Right lobe of liver (tissue), 6 donors: Measurements from ENCODE around the gene CDH23. TPM values are rescaled to one million over a fixed set of nuclear protein-coding genes. Genes with fewer than 3 reads are reported as not detected.

Source experiments
- ATAC-seq, 4 donors: fragments of 200-7000 bp; cut with Tn5 transposase; one replicate each; pipeline ENCODE4 v1.9.1; 2020; ENCODE audit warnings: mild to moderate bottlenecking in 4 of 4, moderate library complexity in 4 of 4
- DNase-seq, 3 donors: peaks; one replicate each; pipeline ENCODE4 v3.0.0-alpha.2; 2020
- H3K27ac ChIP-seq, 3 donors: fragments of 200-600 bp; one replicate each; pipeline ENCODE4 v1.8.0; 2022
- H3K27me3 ChIP-seq, 2 donors: fragments of 200-600 bp; one replicate each; pipeline ENCODE4 v1.8.0; 2022
- H3K36me3 ChIP-seq, 4 donors: fragments of 200-600 bp; sonication (generic) in 1 of 4; one replicate each; pipeline versions ENCODE4 v1.5.1 to v1.8.0; 2017 to 2022; ENCODE audit warnings: control low read depth in 1 of 4
- H3K4me1 ChIP-seq, 4 donors: fragments of 200-600 bp; sonication (generic) in 1 of 4; one replicate each; pipeline versions ENCODE4 v1.5.1 to v1.8.0; 2017 to 2022; ENCODE audit warnings: control low read depth in 1 of 4
- H3K4me3 ChIP-seq, 3 donors: fragments of 200-600 bp; one replicate each; pipeline ENCODE4 v1.8.0; 2022
- H3K9me3 ChIP-seq, 4 donors: fragments of 200-600 bp; sonication (generic) in 1 of 4; one replicate each; pipeline versions ENCODE4 v1.5.1 to v1.8.0; 2017 to 2022; ENCODE audit warnings: control low read depth in 1 of 4
- POLR2A ChIP-seq: fragments of 450-650 bp; IDR thresholded peaks from one replicate; pipeline ENCODE4 v1.6.1; 2017; ENCODE audit warnings: antibody characterized with exemption, mild to moderate bottlenecking
- WGBS: methylation state at CpG from one replicate; pipeline ENCODE4 v1.1.6; 2018; ENCODE audit warnings: low coverage, low lambda C conversion rate; ENCODE audit not compliant: insufficient coverage; ENCODE audit errors: missing lambda C conversion rate; 5-methylcytosine and 5-hydroxymethylcytosine counted together
- intact Hi-C, 2 donors: fragments of 100-400 bp; cut with DNase I; formaldehyde crosslinking; loops; one replicate each; pipeline versions ENCODE4 v1.11.2 to v1.14.1; 2022
- total RNA-seq, 6 experiments: library from RNA; depleted of rRNA in 2 of 6; stranded (reverse); fragments of >200 nt in 2 of 6; fragmentation: NEBNext Ultra II Directional in 3 of 6; extraction: Animal tissue kit (Norgen Biotek cat#: 25700) in 3 of 6; gene quantifications; one replicate each; pipeline versions ENCODE4 v1.1.0 to v1.2.4, GENCODE V29; 2016 to 2023
- TF ChIP-seq, protein P1 (sequence below), 4 donors: fragments of 200-600 bp in 3 of 4; fragments of 450-650 bp in 1 of 4; IDR thresholded peaks; one replicate each; pipeline versions ENCODE4 v1.5.1 to v1.8.0; 2016 to 2022; ENCODE audit warnings: antibody characterized with exemption in 4 of 4, mild to moderate bottlenecking in 2 of 4
- donor health status: DM: no; HTN: yes; CAD: no.
- donor health status: DM: no; HTN: no; CAD: no.
- donor health status: DM: no; HTN: no; CAD: no.
- donor health status: DM: no; HTN: yes; CAD: no.
- donor health status: DM: no; HTN: yes; CAD: no.

Gene CDH23
- total RNA-seq, 6 experiments from 2014 or later = 3.3 to 19.7 (median 6.3) TPM

DNA sequence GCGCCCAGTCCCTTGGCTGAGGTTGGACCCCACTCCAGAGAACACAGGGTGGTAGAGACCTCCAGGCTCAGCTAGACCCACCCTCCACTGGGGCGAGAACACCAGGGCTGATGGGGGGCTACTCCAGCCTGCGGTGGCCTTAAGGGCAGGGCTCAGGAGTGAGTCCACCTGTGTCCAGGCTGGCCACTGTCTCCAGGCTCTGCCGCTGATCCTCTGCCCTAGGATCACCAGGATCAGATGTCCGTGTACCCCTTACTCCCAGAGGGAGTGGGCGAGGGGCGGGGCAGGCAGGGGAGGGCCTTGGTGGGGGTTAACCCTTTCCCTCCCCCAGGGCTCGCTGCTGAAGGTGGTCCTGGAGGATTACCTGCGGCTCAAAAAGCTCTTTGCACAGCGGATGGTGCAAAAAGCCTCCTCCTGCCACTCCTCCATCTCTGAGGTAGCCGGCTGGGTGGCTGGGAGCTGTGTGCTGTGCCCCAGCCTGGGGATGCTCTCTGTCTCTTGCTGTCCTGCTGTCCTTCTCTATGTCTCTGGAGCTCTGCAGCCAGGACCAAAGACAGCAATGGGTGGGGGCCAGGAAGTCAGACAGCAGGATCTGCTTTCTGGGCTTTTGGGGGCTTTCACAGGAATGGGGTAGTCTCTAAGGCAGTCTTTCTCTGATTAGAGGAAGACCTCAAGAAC is 416.3 kb downstream of the CDH23 start:
- 38% methylated on average over 1 of the region's 11 CpGs for WGBS
- ATAC-seq (peak; percentile 6 to 21 (median 14)), DNase-seq (no peak)
- Histone ChIP-seq H3K27ac (no peak overlapping the region), H3K4me1 (no peaks in the 10 kb centered on the region), H3K27me3 (no peaks in the 10 kb centered on the region), H3K36me3 (peaks cover 0 to 29% (median 17%) of the 10 kb centered on the region in 4 donors), H3K9me3 (no peaks in the 10 kb centered on the region), H3K4me3 (no peak overlapping the region)
- intact Hi-C loops = loop anchor here (10.0 kb wide), 4 partner anchors 82 to 508 kb away; partner anchors contain the start of genes CDH23 (in 1 of the 2) and SLC29A3 (in 1 of the 2)
- TF ChIP-seq POLR2A = no peak
- TF ChIP-seq, protein P1, sequence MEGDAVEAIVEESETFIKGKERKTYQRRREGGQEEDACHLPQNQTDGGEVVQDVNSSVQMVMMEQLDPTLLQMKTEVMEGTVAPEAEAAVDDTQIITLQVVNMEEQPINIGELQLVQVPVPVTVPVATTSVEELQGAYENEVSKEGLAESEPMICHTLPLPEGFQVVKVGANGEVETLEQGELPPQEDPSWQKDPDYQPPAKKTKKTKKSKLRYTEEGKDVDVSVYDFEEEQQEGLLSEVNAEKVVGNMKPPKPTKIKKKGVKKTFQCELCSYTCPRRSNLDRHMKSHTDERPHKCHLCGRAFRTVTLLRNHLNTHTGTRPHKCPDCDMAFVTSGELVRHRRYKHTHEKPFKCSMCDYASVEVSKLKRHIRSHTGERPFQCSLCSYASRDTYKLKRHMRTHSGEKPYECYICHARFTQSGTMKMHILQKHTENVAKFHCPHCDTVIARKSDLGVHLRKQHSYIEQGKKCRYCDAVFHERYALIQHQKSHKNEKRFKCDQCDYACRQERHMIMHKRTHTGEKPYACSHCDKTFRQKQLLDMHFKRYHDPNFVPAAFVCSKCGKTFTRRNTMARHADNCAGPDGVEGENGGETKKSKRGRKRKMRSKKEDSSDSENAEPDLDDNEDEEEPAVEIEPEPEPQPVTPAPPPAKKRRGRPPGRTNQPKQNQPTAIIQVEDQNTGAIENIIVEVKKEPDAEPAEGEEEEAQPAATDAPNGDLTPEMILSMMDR (IDR thresholded peaks at IDR 0.05) = no peak

DNA sequence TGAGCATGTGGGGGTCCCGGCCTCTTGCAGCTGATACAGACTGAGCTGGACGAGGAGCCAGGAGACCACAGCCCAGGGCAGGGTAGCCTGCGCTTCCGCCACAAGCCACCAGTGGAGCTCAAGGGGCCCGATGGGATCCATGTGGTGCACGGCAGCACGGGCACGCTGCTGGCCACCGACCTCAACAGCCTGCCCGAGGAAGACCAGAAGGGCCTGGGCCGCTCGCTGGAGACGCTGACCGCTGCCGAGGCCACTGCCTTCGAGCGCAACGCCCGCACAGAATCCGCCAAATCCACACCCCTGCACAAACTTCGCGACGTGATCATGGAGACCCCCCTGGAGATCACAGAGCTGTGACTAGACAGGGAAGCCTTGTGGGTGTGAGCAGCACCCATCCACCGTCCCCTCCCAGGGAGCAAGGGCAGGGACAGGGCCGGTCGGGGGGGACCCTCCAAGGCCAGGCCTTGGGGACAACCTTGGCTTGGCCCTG is 418.2 kb downstream of the CDH23 start:
- H3K27ac ChIP-seq = no peak overlapping the region
- no peaks in the 10 kb centered on the region for H3K9me3 ChIP-seq
- DNase-seq (no peak), ATAC-seq (no peak)
- intact Hi-C loops = loop anchor here (10.0 kb wide), 4 partner anchors 80 to 510 kb away; partner anchors contain the start of genes CDH23 (in 1 of the 2) and SLC29A3 (in 1 of the 2)
- H3K36me3 ChIP-seq = peaks cover 0 to 48% (median 30%) of the 10 kb centered on the region in 4 donors
- no CpG with 5 or more reads among the region's 26 CpGs for WGBS
- H3K27me3 ChIP-seq = no peaks in the 10 kb centered on the region
- H3K4me1 ChIP-seq = no peaks in the 10 kb centered on the region
- no peak overlapping the region for H3K4me3 ChIP-seq
- TF ChIP-seq, protein P1 (IDR thresholded peaks at IDR 0.05) = no peak
- no peak for TF ChIP-seq POLR2A

DNA sequence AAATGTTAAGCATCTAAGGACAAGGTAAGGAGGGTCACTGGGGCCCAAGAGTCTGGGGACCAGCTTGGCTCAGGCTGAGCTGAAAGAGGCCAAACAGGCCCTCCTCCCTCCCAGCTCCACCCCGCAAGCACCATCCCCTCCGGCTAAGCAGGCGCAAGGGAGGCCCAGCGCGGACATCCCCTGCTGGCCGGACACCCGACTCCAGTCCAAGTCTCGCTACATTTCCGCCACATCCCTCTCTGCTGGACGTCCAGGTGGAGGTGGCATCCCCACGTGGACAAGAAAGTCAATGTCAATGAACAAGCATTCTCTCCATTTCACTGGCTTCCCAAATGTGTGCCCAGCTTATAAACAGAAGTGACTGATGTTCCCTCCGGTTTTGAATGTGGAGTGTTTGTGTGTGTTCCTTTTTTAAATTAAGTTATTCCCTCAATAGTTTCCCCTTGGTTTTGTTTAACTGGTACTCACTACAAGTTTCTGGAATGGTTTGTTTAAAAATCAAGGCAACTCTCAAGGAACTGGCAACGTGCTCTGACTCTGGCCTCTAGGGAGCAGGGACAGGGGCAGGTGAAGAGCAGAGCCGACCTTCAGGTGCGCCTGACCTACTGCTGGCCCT is 418.9 kb downstream of the CDH23 start:
- H3K27me3 ChIP-seq = no peaks in the 10 kb centered on the region
- TF ChIP-seq, protein P1 (IDR thresholded peaks at IDR 0.05) = no peak
- no peak for TF ChIP-seq POLR2A
- H3K27ac ChIP-seq = no peak overlapping the region
- ATAC-seq = no peak
- H3K4me3 ChIP-seq = no peak overlapping the region
- intact Hi-C loops = loop anchor here (10.0 kb wide), 4 partner anchors 79 to 511 kb away; partner anchors contain the start of genes CDH23 (in 1 of the 2) and SLC29A3 (in 1 of the 2)
- H3K36me3 ChIP-seq = peaks cover 0 to 54% (median 36%) of the 10 kb centered on the region in 4 donors
- no peaks in the 10 kb centered on the region for H3K4me1 ChIP-seq
- H3K9me3 ChIP-seq = no peaks in the 10 kb centered on the region
- WGBS = 74% methylated on average over 7 of the region's 15 CpGs
- no peak for DNase-seq

DNA sequence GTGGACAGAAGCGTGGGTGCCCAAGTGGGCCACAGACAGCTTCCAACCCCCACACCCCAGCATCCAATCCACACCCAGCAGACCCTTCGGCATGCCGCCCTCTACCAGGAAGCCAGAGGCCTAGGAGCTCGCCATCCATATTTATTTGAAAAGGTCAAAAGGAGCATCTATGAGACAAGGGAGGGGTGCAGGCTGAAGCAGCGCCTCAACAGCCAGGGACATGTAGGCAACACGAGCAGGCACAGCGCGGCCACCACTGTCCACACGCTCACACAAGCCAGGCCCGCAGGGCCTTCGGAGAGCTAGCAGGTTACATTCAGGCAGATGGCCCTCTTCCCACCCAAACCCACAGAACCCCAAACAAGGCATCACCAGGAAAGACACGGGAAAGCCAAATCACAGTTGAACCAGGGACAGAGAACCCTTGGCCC is 419.7 kb downstream of the CDH23 start:
- ATAC-seq = no peak

More for the DNA sequence above, 419.7 kb downstream of the CDH23 start:
- 81% methylated on average over 7 of the region's 12 CpGs for WGBS
- TF ChIP-seq POLR2A = no peak
- TF ChIP-seq, protein P1 (IDR thresholded peaks at IDR 0.05) = no peak
- Histone ChIP-seq H3K4me3 (no peak overlapping the region), H3K27ac (no peak overlapping the region), H3K36me3 (peaks cover 0 to 62% (median 41%) of the 10 kb centered on the region in 4 donors), H3K27me3 (no peaks in the 10 kb centered on the region), H3K9me3 (no peaks in the 10 kb centered on the region), H3K4me1 (no peaks in the 10 kb centered on the region)
- intact Hi-C loops = loop anchor here (10.0 kb wide), 4 partner anchors 78 to 512 kb away; partner anchors contain the start of genes CDH23 (in 1 of the 2) and SLC29A3 (in 1 of the 2)
- no peak for DNase-seq
